GOT3 (cell line): ENCODE results near the gene ATP8A2.

Experiments used
- DNase-seq: peaks from one replicate; lab custom pipeline; 2025; ENCODE audit warnings: mixed read lengths; lab: John Stamatoyannopoulos, UW

Gene ATP8A2

DNA sequence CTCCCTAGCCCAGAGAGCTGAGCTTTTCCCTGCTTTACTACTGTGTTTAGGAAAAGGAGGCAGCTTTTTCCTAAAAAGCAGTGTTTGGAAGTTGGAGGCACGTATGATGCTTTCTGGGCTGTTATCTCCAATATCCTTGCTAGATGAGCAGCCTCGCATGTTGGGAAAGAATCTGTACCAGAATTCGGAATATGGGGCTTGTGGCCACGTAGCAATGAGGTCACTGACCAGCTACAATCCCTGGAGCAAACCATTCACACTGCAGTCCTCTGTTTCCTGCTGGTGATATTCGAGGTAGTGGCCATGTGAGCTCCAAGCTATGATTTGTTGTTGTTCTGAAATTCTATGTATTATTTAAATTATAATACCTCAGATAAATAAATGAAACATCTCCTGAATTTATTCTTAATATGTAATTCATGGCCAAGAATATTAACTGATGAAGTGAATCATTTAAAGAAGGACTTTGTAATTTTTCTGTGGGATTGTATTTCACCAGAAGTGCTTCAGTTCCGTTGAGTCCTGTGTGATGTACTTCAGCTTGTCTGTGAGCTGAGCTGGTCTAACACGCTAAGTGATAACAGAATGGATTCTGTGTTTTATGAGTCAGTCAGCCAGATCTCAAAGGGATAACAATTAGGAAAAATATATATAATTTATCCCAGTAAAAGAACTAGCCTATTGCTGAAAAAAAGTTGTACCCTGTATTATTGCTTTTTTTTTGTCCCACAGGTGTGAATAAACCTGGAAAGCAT, 360.5 kb downstream of the ATP8A2 start:
- DNase-seq: no peak

DNA sequence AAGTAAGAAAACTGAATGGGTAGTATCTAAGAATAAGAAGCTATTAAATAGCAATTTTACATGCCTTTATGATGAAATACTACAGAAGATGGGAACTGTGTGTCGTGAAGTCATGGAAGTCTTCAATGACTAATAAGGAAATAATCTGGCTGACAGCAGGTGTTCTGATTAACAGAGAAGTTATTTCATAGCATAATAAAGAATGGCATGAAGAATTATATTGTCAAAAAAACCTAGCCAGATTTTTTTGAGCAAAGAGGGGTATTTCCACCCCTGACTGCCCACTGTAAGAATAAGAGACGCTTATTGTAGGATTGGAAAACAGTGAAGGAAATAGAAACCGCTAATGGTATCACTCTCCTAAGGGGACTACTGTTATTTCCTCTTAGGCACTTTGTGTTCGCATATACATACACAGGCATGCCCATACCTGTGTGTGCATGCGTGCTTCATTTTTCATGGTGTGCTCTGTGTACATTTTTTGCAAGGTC, 361.3 kb downstream of the ATP8A2 start:
- no peak for DNase-seq

DNA sequence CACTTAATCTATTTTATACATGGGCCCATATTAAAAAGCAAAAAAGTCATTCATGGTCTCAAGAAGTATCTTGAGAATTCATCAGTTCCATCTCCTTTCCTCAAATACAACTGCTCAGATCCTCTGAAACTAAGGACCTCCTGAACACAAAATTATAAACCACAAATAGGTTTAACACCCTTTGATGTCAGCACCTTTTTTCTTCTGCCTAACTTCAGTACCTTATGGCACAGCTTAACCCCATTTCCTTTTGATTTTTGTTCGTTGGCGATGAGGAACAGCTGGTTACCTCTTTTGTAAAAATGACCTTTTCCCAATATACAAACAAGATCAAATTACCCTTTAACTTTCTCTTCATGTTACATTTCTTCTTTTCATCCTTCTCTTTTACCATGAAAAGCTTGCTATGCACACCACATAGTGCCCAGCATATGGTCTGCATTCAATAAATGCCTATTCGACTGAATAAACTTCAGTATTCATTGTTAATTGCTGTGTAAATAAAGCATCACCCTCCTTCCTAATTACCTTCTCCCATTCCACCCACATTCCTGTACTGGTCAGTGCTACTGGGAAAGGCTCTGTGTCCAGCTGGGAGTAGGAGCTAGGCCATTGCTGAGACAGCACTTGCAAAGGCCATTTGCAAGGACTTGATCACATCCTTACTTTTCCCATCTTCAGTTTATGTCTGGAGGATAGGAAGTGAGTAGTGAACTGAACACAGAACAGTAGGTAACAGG, 362.1 kb downstream of the ATP8A2 start:
- no peak for DNase-seq

DNA sequence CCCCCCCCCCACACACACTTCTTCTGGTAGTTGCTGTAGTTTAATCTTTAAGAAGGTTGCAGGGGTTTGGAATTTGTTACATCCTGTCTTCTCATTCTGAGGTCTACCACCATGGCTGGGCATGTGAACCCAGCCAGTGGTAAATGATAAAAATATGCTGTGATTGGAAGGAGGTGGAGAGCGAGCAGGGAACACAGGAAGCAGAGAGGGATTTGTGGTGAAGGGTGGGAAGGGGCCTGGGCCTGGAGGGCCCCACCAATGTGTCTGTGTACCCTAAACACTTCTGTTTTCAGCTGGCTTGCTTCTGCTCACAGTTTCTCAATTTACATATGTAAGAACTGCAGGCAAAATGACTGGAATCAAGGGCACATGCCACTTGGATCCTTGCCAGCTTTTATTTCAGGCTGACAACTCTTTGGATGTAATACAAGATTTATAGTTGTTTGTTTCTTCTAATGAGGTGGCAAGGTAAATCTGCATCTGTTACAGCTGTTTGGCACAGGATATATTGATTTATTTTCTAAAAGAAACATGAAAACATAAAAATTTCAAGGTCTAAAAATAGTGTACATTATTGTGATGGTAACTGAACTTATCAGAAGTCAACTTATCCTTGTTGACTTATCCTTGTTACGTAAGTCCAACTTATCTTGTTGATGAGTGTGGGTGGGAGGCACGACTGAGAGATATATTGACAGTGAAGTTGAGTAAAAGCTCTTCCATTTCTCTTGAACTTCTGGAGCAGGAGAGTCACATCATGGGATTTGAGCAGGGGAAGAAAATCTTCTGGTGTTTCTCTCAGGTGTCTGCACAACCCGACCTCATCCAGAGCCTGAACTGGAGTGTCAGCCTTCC, 366.8 kb downstream of the ATP8A2 start:
- no peak for DNase-seq

DNA sequence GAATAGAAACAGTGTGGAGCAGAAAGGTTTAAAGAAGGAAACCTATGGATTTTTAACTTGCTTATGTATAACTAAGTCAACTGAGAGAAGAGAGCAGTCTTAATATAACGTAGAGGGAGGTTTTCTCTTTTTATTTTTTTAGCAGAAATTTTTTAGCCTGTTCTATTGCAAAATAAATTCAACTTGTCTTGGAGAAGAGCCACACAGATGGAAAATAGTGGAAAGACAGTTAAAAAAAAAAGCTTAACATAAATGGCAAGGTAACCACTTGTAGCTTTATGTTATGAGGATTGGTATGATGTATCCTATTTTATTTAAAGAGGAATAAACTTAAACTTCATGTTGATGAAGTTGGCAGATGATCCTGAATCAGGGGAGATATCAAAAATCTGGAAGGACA, 367.6 kb downstream of the ATP8A2 start:
- DNase-seq: no peak

DNA sequence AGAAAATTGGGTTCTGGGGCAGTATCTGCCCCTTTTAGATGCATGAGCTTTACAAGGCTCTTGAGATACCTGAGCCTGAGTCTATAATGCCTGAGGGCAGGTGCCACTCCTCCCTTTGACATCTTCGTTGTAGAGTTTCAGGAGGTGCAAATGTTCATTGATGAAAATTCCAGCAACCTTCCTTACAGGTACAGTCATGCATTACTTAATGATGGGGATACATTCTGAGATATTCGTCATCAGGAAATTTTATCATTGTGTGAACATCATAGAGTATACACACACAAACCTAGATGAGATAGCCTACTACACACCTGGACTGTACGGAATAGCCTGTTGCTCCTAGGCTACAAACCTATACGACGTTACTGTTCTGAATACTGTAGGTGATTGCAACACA, 370.0 kb downstream of the ATP8A2 start:
- no peak for DNase-seq

DNA sequence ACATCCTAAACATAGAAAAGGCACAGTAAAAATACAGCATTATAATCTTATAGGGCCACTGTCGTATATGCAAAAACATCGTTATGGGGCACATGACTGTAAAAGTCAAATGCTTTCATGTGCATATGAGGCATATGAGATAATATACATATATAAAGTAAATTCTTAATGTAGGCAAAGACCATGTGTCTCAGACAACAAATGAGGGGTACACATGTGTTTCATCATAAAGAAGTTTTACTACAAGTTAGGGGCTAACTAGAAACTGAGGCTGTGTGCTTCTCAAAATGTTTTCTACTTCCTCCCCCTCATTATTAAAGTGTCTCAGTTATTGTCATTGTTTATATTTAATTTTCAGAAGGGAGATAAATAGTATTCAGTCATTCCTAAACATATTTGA, 370.4 kb downstream of the ATP8A2 start:
- no peak for DNase-seq

DNA sequence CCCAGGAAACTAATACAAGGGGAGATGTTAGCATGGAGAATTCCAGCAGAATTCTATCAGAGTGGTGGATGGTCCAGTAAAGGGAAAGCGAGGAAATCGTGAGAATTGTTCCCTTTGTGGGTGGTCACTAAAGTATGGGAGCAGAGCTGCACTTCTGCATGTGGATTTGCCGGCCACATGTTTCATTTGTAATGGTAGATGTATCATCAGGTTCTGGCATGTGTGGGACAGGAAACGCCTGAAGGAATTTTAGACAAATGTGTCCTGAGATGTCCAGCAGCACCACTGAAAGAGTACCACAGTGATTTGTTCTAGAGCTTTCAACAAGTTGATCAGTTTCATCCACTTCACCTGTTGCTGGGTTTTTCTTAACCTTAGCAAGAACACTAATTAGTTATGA, 371.6 kb downstream of the ATP8A2 start:
- DNase-seq: no peak

DNA sequence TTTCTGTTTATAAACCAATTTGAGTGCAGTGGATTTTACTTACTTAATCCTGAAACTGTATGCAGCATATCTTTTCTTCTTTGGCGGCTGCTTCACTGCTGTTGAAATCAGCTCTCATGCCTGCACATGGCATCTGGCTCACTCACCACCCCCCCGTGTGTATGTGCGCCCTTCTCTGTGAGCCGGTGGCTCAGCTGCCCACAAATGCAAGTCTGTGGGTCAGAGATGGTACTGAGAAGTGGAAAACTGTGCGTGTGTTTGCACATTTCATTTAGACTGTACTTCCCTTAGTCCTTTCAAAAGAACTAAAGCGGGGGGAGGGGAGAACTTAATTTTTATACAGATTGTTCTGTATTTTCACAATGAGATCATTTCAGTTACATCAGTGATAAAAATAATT, 372.4 kb downstream of the ATP8A2 start:
- no peak for DNase-seq

DNA sequence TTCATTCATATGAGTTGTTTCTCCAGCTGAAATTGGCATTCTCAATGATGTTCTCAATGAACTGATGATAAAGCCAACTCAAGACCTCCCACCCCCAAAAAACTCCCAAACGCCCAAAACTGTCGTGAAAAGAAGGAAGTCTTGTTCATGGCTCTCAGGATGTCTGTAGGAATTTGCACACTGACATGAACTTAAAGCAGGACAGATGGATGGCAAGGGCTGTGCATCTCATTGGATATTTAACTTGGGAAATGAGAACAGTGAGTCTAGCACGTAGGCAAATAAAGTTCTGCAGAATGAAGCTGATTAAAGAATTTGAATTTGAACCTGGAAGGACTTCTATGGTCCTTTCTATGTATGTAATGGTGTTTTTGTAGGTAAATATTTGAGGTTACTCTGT, 374.4 kb downstream of the ATP8A2 start:
- DNase-seq: no peak

DNA sequence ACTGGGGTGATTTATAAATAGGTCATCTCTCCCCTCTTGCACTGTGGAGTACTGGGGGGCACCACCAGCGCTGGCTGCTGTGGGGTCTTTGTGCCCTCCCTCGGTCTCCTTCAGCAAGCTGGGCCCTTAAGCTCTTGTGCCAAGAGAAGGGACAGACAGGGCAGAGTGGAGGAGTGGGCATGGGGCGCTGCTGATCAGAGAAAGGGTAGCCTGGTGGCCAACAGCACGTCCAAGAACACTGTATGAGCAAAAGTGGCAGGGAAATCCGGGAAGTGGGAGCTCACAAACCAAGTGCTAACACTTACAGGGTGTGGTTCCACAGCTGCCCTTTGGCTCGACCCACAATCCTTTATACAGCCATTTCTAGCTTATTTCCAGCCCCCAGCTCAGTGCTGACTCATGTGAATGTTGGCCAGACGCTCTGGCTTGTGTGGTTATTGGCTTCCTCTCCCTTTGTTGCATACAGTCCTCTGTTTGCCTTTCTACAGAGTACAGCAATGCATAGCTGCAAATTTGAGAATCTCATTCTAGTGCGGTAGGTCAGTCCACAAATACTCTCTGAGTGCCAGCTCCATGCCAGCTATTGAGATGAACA, 381.3 kb downstream of the ATP8A2 start:
- no peak for DNase-seq

DNA sequence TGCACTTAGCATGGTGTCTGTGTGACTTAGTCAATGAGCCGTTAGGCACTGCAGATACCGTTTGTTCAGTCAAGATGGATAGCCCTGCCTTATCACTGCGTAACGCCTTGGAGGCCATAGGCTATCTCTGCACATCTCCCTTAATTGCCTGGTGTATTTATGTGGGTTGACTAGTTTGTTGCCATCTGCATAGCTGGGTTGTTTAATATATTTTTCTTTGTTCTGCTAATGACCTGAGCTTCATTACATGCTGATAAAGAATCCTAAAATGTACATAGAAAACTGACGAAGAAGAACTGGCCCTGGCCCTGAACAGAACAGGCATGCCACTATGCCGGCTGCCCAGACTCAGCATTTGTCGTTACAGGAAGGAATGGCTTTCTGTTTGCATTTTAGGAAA, 382.2 kb downstream of the ATP8A2 start:
- no peak for DNase-seq

DNA sequence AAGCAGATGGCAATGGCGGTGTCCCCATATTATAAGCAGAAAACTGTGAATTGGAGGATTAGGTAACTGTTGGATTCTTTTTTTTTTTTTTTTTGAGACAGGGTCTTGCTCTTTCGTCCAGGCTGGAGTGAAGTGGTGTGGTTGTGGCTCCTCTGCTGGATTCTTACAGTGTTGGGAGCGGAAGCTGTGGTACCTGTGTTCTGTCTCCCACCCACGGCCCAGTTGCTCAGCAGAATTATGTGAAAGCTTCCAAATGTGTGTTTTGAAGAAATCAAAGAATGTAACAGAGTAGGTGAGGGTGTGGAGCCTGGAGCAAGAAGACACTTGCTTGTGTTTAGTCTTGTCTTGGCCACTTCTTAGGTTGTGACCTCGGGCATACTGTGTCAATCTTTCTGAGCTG, 384.5 kb downstream of the ATP8A2 start:
- no peak for DNase-seq

DNA sequence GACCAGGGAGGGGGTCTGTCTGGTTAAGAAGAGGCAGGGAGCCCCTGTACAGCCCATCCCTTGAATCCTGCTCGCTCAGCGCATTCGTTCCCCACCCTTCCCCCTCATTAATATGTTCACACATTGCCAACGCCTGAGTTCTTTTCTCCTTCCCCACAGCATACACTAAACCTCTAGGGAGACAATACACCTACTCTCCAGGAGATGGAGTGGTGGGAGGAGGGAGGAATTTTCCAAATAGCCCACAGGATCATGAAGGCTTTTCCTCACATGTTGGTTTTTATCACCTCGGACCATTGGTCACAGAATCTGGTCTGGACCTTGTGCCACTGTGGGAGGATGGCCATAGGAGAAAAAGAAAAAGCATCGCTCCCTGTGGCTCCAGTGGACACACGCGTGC, 385.1 kb downstream of the ATP8A2 start:
- DNase-seq: no peak

DNA sequence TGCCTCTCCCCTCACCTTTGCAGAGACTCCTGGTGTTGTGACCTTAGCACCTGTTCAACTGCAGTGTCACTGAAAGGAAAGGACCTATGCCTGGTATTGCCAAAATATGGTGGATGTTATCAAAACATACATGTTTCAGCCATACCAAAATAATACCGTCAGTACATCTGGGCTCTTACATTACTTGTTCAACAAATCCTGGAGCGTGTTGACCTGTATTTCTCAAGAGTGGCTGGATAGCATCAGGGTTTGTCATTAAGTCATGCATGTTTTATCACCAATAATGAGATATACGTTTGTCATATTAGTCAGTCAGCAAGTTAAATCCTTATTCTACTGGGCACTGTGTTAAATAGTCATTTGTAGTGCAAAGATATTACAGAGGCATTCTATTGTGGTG, 389.3 kb downstream of the ATP8A2 start:
- no peak for DNase-seq

DNA sequence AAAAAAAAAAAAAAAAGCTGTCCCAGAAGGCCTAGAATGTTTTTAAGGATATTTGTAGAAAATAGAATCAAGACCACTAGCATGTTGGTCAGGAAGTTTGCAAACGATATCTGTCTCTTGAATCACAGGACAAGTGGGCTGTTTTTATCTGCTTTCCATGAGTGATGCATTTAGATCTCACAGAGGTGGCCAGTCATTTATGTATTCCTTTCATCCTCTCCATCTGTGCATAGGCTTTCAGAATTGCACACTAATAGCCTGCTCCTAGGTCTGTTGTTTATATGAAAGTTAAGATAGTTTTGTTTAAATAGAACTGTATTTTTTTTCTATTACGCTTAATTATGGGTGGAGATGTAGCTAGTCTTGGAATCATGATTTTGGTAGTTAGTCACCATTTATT, 390.5 kb downstream of the ATP8A2 start:
- no peak for DNase-seq

DNA sequence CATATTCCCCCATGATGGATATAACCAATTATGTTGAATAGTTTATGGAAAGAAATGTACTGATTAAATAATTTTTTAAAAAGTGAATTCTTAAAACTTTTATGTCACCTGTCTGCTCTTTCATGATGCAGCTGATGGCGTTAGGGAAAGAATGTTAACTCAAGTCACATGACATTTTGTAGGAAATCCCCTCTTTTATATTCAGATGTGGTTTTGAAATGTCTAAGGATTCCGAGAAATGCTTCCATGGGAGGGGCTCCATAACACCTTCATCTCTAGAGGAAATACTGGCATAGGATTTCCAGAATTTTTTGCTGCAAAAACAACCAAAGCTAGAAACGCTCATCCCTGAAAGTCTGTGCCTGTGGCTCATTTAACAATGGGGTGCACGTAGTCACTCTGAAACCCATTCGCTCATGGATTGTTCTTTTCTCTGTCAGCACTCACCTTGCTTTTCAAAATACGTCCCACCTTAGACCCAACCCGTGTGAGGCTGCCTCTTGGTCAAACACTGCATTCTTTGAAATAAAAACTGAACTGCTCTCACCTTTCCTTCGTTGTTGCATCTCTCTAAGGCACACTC, 391.1 kb downstream of the ATP8A2 start:
- DNase-seq: no peak

DNA sequence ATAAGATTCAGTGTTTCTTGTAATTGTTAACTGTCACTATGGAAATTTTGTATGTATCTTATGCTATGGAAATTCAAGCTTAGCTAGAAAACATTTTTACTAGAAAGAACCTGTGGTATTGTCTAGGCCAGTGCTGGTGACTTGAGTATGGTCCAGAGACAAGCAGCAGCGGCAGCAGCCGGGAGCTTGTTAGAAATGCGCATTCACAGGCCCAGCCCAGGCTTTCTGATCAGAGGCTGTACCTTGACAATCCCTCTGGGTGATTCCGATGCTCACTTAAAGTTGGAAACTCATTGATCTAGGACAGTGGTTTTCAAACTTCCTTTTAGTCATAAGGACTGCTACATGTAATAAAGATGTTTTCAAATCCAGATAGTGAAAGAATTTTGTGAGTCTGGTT, 392.6 kb downstream of the ATP8A2 start:
- no peak for DNase-seq

DNA sequence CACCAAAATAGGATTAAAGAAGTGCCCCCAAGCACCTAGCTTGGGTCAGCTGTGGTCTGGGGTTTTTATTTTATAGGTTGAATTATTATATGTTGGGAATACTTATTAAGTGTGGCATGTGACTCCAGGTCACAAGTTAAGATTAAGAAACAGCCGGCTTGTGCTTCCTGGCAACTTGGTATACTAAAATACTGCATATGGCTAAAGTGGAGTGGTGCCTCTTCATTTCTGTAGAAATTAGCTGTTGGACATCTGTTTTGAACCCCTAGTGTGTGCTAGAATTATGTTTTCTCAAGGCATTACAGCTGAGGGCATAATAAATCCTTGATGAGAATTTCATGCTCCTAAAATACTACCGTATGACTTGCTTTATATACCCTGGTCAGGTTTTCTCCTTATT, 393.5 kb downstream of the ATP8A2 start:
- no peak for DNase-seq

DNA sequence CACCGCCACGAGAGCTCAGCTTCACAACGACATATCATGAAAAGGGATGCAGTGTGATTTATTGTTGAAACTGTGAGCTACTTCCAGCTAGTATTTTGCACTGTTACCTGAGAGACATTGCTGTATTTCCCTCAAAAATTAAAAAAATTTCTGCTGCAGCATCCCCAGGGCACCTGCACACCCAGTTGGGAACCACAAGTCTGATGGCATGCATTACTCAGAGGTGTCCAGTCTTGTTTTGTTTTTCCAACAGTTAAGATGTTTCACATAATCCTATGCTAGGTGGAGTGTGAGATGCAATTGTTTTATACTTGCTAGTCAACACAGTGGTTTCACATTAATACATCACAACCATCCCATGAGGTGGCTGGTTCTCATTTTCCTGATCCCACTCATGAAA, 394.8 kb downstream of the ATP8A2 start:
- no peak for DNase-seq

DNA sequence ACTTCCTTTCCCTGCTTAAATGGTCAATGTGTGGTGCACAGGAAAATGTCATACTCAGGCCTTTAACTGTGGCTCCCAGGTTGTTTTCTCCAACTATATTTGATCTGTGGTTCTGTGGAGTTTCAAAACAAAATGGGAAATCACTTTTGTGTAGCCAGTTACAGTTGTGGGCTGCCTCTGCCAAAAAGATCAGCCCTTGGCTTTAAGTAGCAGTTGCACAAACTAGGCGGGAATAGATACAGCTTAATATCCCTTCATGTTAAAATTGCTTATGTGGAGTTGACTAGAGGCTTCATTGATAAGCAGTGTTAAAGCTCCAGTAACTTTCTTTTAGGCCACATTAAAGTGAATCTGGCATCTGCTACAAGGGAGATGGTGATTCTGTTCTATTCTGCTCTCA, 395.2 kb downstream of the ATP8A2 start:
- DNase-seq: no peak

DNA sequence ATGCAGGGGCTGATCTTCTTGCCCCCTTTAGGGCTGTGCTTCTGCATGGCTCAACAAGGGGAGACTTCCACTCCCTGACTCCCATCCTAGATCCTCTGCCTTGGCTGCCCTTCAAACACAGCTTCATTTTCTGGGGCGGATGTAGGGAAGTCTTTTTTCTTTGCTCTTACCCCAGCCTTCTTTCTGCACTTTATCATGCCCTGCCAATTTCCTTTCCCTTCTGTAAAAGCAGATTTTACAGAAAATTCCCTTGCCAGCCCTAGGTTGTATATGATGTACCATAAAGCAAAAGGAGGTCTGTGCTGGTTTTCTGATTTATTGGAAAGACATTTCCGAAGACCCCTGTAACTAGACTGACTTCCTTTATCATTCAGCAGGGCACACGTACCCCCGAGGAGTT, 396.6 kb downstream of the ATP8A2 start:
- no peak for DNase-seq
